GM12878 (cell line): ENCODE measurements around the gene ATXN1. TPM values are rescaled to one million over a fixed set of nuclear protein-coding genes. Genes with fewer than 3 reads are reported as not detected.

ENCODE experiments used
- BACH1 ChIP-seq: fragments of 450-650 bp; IDR thresholded peaks from 2 replicates; pipeline ENCODE4 v1.6.1; 2017; ENCODE audit warnings: mild to moderate bottlenecking, borderline replicate concordance
- CHD2 ChIP-seq: IDR thresholded peaks from 2 replicates; pipeline ENCODE4 v1.6.1; 2011; ENCODE audit warnings: low read depth, low read length, improper control_type of control experiment, borderline replicate concordance
- CREM ChIP-seq: IDR thresholded peaks from 2 replicates; pipeline ENCODE4 v1.6.1; 2014; ENCODE audit warnings: antibody characterized with exemption, low read depth
- DPF2 ChIP-seq: fragments of 450-650 bp; IDR thresholded peaks from 2 replicates; pipeline ENCODE4 v1.6.1; 2017; ENCODE audit warnings: mild to moderate bottlenecking
- FOXK2 ChIP-seq: fragments of 450-650 bp; IDR thresholded peaks from 2 replicates; pipeline ENCODE4 v1.6.1; 2017; ENCODE audit warnings: mild to moderate bottlenecking, moderate library complexity
- POLR2AphosphoS2 ChIP-seq: IDR thresholded peaks from 2 replicates; pipeline ENCODE4 v1.6.1; 2011; ENCODE audit warnings: low read depth, mild to moderate bottlenecking, low read length, improper control_type of control experiment, moderate library complexity
- POU2F2 ChIP-seq: IDR thresholded peaks from 3 replicates; pipeline ENCODE4 v1.6.1; 2011; ENCODE audit warnings: low read depth, mild to moderate bottlenecking, low read length, borderline replicate concordance
- ZNF384 ChIP-seq: IDR thresholded peaks from 2 replicates; pipeline ENCODE4 v1.6.1; 2012; ENCODE audit warnings: low read depth, mild to moderate bottlenecking, low read length, improper control_type of control experiment, borderline replicate concordance
- ZSCAN29 ChIP-seq: fragments of 450-650 bp; IDR thresholded peaks from 2 replicates; pipeline ENCODE4 v1.6.1; 2017; ENCODE audit warnings: mild to moderate bottlenecking, moderate library complexity
- polyA plus RNA-seq, 11 experiments: library from polyadenylated mRNA; depleted of rRNA in 4 of 11; unstranded in 6 of 11; stranded (reverse) in 5 of 11; fragments of >200 nt; fragmentation: Nextera tagmentation in 4 of 11; fragmentation: Illumina TruSeq in 1 of 11; extraction: Ambion mirVana in 4 of 11; extraction: Trizol in 1 of 11; gene quantifications; 1 replicate in 1 of 11; 2 replicates in 10 of 11; pipeline versions ENCODE4 v1.2.1 to v1.2.3, GENCODE V29; 2011 to 2016; ENCODE audit warnings: inconsistent platforms in 2 of 11, missing spikeins in 2 of 11, low read depth in 1 of 11
- total RNA-seq, 4 experiments: library from RNA; depleted of rRNA in 3 of 4; stranded (reverse); fragments of >200 nt in 3 of 4; fragmentation: Illumina TruSeq in 1 of 4; extraction: Trizol in 1 of 4; gene quantifications; 2 replicates each; pipeline versions ENCODE4 v1.2.1 to v1.2.3, GENCODE V29; 2013 to 2021
- TF ChIP-seq, protein P1 (sequence below): fragments of 450-650 bp; IDR thresholded peaks from 2 replicates; pipeline ENCODE4 v1.6.1; 2018; ENCODE audit warnings: borderline replicate concordance, mild to moderate bottlenecking; ENCODE audit not compliant: partially characterized antibody
- TF ChIP-seq, protein P2 (sequence below): fragments of 450-650 bp; IDR thresholded peaks from 2 replicates; pipeline ENCODE4 v1.6.1; 2017; ENCODE audit warnings: mild to moderate bottlenecking, moderate library complexity
- TF ChIP-seq, protein P3 (sequence below): fragments of 450-650 bp; formaldehyde crosslinking; IDR thresholded peaks from 2 replicates; pipeline ENCODE4 v1.4.0; 2022; ENCODE audit warnings: mild to moderate bottlenecking, moderate library complexity
- TF ChIP-seq, protein P4 (sequence below): IDR thresholded peaks from 2 replicates; pipeline ENCODE4 v1.6.1; 2011; ENCODE audit warnings: low read depth, mild to moderate bottlenecking, low read length, moderate library complexity, borderline replicate concordance; ENCODE audit errors: extremely low read depth
- TF ChIP-seq, protein P5 (sequence below): fragments of 150-350 bp; IDR thresholded peaks from 2 replicates; pipeline ENCODE4 v1.6.1; 2016; ENCODE audit warnings: low read depth, low read length

ATXN1 gene
- total and polyA plus RNA-seq, 10 of the 15 experiments (the other 5 are each of a cell fraction or from before 2014, with no cell fraction given): 12.2 to 51.2 (median 20.5) TPM

DNA sequence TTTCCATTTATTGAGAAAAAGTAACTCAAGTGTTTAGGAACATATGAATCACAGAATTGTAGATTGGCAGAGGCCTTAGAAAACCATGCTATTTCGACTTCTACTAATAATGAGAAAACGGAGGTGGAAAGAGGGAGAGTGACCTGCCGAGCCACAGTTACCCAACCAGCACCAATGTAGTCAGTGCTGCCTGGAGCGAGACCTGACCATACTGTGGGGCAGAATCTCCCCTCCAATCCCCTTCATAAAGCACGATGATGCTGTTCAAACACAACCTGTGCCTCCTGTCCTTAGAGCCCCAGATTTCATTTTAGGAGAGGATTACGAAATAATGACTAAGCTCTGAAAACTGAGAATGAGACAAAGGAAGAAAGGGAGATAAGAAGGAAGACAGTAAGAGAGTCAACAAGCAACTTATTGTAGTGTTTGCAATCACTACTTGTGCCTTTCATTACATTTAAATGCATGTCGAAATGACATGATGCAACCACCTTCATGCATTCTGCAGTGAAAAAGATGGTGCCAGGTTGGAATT is 70.6 kb downstream of the ATXN1 start (continued):
- TF ChIP-seq, protein P1, sequence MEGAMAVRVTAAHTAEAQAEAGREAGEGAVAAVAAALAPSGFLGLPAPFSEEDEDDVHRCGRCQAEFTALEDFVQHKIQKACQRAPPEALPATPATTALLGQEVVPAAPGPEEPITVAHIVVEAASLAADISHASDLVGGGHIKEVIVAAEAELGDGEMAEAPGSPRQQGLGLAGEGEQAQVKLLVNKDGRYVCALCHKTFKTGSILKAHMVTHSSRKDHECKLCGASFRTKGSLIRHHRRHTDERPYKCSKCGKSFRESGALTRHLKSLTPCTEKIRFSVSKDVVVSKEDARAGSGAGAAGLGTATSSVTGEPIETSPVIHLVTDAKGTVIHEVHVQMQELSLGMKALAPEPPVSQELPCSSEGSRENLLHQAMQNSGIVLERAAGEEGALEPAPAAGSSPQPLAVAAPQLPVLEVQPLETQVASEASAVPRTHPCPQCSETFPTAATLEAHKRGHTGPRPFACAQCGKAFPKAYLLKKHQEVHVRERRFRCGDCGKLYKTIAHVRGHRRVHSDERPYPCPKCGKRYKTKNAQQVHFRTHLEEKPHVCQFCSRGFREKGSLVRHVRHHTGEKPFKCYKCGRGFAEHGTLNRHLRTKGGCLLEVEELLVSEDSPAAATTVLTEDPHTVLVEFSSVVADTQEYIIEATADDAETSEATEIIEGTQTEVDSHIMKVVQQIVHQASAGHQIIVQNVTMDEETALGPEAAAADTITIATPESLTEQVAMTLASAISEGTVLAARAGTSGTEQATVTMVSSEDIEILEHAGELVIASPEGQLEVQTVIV: no peak
- TF ChIP-seq, protein P2, sequence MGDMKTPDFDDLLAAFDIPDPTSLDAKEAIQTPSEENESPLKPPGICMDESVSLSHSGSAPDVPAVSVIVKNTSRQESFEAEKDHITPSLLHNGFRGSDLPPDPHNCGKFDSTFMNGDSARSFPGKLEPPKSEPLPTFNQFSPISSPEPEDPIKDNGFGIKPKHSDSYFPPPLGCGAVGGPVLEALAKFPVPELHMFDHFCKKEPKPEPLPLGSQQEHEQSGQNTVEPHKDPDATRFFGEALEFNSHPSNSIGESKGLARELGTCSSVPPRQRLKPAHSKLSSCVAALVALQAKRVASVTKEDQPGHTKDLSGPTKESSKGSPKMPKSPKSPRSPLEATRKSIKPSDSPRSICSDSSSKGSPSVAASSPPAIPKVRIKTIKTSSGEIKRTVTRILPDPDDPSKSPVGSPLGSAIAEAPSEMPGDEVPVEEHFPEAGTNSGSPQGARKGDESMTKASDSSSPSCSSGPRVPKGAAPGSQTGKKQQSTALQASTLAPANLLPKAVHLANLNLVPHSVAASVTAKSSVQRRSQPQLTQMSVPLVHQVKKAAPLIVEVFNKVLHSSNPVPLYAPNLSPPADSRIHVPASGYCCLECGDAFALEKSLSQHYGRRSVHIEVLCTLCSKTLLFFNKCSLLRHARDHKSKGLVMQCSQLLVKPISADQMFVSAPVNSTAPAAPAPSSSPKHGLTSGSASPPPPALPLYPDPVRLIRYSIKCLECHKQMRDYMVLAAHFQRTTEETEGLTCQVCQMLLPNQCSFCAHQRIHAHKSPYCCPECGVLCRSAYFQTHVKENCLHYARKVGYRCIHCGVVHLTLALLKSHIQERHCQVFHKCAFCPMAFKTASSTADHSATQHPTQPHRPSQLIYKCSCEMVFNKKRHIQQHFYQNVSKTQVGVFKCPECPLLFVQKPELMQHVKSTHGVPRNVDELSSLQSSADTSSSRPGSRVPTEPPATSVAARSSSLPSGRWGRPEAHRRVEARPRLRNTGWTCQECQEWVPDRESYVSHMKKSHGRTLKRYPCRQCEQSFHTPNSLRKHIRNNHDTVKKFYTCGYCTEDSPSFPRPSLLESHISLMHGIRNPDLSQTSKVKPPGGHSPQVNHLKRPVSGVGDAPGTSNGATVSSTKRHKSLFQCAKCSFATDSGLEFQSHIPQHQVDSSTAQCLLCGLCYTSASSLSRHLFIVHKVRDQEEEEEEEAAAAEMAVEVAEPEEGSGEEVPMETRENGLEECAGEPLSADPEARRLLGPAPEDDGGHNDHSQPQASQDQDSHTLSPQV: no peak
- TF ChIP-seq, protein P3, sequence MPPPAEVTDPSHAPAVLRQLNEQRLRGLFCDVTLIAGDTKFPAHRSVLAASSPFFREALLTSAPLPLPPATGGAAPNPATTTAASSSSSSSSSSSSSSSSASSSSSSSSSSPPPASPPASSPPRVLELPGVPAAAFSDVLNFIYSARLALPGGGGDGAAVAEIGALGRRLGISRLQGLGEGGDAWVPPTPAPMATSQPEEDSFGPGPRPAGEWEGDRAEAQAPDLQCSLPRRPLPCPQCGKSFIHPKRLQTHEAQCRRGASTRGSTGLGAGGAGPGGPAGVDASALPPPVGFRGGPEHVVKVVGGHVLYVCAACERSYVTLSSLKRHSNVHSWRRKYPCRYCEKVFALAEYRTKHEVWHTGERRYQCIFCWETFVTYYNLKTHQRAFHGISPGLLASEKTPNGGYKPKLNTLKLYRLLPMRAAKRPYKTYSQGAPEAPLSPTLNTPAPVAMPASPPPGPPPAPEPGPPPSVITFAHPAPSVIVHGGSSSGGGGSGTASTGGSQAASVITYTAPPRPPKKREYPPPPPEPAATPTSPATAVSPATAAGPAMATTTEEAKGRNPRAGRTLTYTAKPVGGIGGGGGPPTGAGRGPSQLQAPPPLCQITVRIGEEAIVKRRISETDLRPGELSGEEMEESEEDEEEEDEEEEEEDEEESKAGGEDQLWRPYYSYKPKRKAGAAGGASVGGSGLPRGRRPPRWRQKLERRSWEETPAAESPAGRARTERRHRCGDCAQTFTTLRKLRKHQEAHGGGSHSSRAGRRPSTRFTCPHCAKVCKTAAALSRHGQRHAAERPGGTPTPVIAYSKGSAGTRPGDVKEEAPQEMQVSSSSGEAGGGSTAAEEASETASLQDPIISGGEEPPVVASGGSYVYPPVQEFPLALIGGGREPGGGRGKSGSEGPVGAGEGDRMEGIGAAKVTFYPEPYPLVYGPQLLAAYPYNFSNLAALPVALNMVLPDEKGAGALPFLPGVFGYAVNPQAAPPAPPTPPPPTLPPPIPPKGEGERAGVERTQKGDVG (CRISPR knock-in tag): no peak
- TF ChIP-seq BACH1 (no peak; the same call in 1 of the 2 replicates), CHD2 (no peak), CREM (peak; percentile 83), ZNF384 (no peak), DPF2 (peak; percentile 88), FOXK2 (no peak), POU2F2 (peak; percentile 71; the same call in 1 of the 3 replicates), ZSCAN29 (no peak), POLR2AphosphoS2 (no peak)
- TF ChIP-seq, protein P4, sequence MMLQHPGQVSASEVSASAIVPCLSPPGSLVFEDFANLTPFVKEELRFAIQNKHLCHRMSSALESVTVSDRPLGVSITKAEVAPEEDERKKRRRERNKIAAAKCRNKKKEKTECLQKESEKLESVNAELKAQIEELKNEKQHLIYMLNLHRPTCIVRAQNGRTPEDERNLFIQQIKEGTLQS: no peak
- TF ChIP-seq, protein P5, sequence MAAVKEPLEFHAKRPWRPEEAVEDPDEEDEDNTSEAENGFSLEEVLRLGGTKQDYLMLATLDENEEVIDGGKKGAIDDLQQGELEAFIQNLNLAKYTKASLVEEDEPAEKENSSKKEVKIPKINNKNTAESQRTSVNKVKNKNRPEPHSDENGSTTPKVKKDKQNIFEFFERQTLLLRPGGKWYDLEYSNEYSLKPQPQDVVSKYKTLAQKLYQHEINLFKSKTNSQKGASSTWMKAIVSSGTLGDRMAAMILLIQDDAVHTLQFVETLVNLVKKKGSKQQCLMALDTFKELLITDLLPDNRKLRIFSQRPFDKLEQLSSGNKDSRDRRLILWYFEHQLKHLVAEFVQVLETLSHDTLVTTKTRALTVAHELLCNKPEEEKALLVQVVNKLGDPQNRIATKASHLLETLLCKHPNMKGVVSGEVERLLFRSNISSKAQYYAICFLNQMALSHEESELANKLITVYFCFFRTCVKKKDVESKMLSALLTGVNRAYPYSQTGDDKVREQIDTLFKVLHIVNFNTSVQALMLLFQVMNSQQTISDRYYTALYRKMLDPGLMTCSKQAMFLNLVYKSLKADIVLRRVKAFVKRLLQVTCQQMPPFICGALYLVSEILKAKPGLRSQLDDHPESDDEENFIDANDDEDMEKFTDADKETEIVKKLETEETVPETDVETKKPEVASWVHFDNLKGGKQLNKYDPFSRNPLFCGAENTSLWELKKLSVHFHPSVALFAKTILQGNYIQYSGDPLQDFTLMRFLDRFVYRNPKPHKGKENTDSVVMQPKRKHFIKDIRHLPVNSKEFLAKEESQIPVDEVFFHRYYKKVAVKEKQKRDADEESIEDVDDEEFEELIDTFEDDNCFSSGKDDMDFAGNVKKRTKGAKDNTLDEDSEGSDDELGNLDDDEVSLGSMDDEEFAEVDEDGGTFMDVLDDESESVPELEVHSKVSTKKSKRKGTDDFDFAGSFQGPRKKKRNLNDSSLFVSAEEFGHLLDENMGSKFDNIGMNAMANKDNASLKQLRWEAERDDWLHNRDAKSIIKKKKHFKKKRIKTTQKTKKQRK: no peak
